HEK293 (cell line): ENCODE data around the gene DPM2.

ENCODE experiments used
- FEZF1 ChIP-seq: fragments of 450-650 bp; formaldehyde crosslinking; IDR thresholded peaks from 2 replicates; pipeline ENCODE4 v1.5.1; 2016; ENCODE audit warnings: missing biosample characterization, missing genetic modification characterization
- GLIS1 ChIP-seq: fragments of 450-650 bp; formaldehyde crosslinking; IDR thresholded peaks from 2 replicates; pipeline ENCODE4 v1.5.1; 2016; ENCODE audit warnings: missing biosample characterization, missing genetic modification characterization
- HOXC10 ChIP-seq: sonication (generic); formaldehyde crosslinking; IDR thresholded peaks from 2 replicates; pipeline ENCODE4 v1.8.1; 2023; ENCODE audit warnings: mild to moderate bottlenecking, missing genetic modification reagents
- KLF8 ChIP-seq: fragments of 450-650 bp; formaldehyde crosslinking; IDR thresholded peaks from 2 replicates; pipeline ENCODE4 v1.5.1; 2016; ENCODE audit warnings: missing biosample characterization, missing genetic modification characterization
- MYNN ChIP-seq: fragments of 450-650 bp; formaldehyde crosslinking; IDR thresholded peaks from 2 replicates; pipeline ENCODE4 v1.5.1; 2016; ENCODE audit warnings: missing biosample characterization, missing genetic modification characterization, borderline replicate concordance
- OSR2 ChIP-seq: fragments of 450-650 bp; formaldehyde crosslinking; IDR thresholded peaks from 2 replicates; pipeline ENCODE4 v1.5.1; 2016; ENCODE audit warnings: missing biosample characterization, missing genetic modification characterization
- OVOL3 ChIP-seq: fragments of 450-650 bp; formaldehyde crosslinking; IDR thresholded peaks from 2 replicates; pipeline ENCODE4 v1.5.1; 2016; ENCODE audit warnings: missing biosample characterization, missing genetic modification characterization
- SALL2 ChIP-seq: fragments of 450-650 bp; formaldehyde crosslinking; IDR thresholded peaks from 2 replicates; pipeline ENCODE4 v1.5.0; 2017; ENCODE audit warnings: missing biosample characterization, mild to moderate bottlenecking, missing genetic modification characterization, borderline replicate concordance
- SP2 ChIP-seq: fragments of 450-650 bp; formaldehyde crosslinking; IDR thresholded peaks from 2 replicates; pipeline ENCODE4 v1.5.1; 2016; ENCODE audit warnings: missing biosample characterization, missing genetic modification characterization
- SP7 ChIP-seq: fragments of 450-650 bp; formaldehyde crosslinking; IDR thresholded peaks from 2 replicates; pipeline ENCODE4 v1.5.1; 2016; ENCODE audit warnings: missing biosample characterization, missing genetic modification characterization
- TCF7L2 ChIP-seq: IDR thresholded peaks from 2 replicates; pipeline ENCODE4 v1.6.1; 2011; ENCODE audit warnings: low read depth, mild to moderate bottlenecking, inconsistent platforms, low read length, moderate library complexity, borderline replicate concordance
- ZBTB48 ChIP-seq: fragments of 450-650 bp; formaldehyde crosslinking; IDR thresholded peaks from 2 replicates; pipeline ENCODE4 v1.5.1; 2016; ENCODE audit warnings: missing biosample characterization, missing genetic modification characterization
- ZBTB7A ChIP-seq: fragments of 450-650 bp; formaldehyde crosslinking; IDR thresholded peaks from 2 replicates; pipeline ENCODE4 v1.5.1; 2016; ENCODE audit warnings: low read depth, missing biosample characterization, missing genetic modification characterization
- ZEB2 ChIP-seq: fragments of 450-650 bp; formaldehyde crosslinking; IDR thresholded peaks from 2 replicates; pipeline ENCODE4 v1.5.1; 2016; ENCODE audit warnings: missing biosample characterization, missing genetic modification characterization
- ZIC2 ChIP-seq: fragments of 450-650 bp; formaldehyde crosslinking; IDR thresholded peaks from 2 replicates; pipeline ENCODE4 v1.5.1; 2016; ENCODE audit warnings: missing biosample characterization, missing genetic modification characterization
- ZNF121 ChIP-seq: fragments of 450-650 bp; formaldehyde crosslinking; IDR thresholded peaks from 2 replicates; pipeline ENCODE4 v1.5.1; 2016; ENCODE audit warnings: missing biosample characterization, missing genetic modification characterization
- ZNF148 ChIP-seq: fragments of 450-650 bp; formaldehyde crosslinking; IDR thresholded peaks from 2 replicates; pipeline ENCODE4 v1.5.0; 2017; ENCODE audit warnings: missing biosample characterization, missing genetic modification characterization, borderline replicate concordance
- ZNF157 ChIP-seq: fragments of 450-650 bp; formaldehyde crosslinking; IDR thresholded peaks from 2 replicates; pipeline ENCODE4 v1.5.1; 2016; ENCODE audit warnings: missing biosample characterization, missing genetic modification characterization
- ZNF174 ChIP-seq: fragments of 450-650 bp; formaldehyde crosslinking; IDR thresholded peaks from 2 replicates; pipeline ENCODE4 v1.5.0; 2017; ENCODE audit warnings: missing biosample characterization, mild to moderate bottlenecking, missing genetic modification characterization
- ZNF18 ChIP-seq: fragments of 450-650 bp; formaldehyde crosslinking; IDR thresholded peaks from 2 replicates; pipeline ENCODE4 v1.5.1; 2016; ENCODE audit warnings: missing biosample characterization, missing genetic modification characterization
- ZNF19 ChIP-seq: fragments of 450-650 bp; formaldehyde crosslinking; IDR thresholded peaks from 2 replicates; pipeline ENCODE4; 2016; ENCODE audit warnings: missing biosample characterization, missing genetic modification characterization, low read depth
- ZNF202 ChIP-seq: fragments of 450-650 bp; formaldehyde crosslinking; IDR thresholded peaks from 2 replicates; pipeline ENCODE4 v1.5.1; 2016; ENCODE audit warnings: missing biosample characterization, missing genetic modification characterization, borderline replicate concordance
- ZNF23 ChIP-seq: fragments of 450-650 bp; formaldehyde crosslinking; IDR thresholded peaks from 2 replicates; pipeline ENCODE4 v1.5.1; 2016; ENCODE audit warnings: missing biosample characterization, missing genetic modification characterization, borderline replicate concordance
- ZNF311 ChIP-seq: fragments of 450-650 bp; formaldehyde crosslinking; IDR thresholded peaks from 2 replicates; pipeline ENCODE4 v1.5.1; 2017; ENCODE audit warnings: missing biosample characterization, missing genetic modification characterization, borderline replicate concordance
- ZNF350 ChIP-seq: fragments of 450-650 bp; formaldehyde crosslinking; IDR thresholded peaks from 2 replicates; pipeline ENCODE4 v1.5.0; 2017; ENCODE audit warnings: missing biosample characterization, mild to moderate bottlenecking, missing genetic modification characterization
- ZNF366 ChIP-seq: fragments of 450-650 bp; formaldehyde crosslinking; conservative IDR thresholded peaks from 2 replicates; pipeline ENCODE4 v1.5.1; 2016; ENCODE audit warnings: missing biosample characterization, missing genetic modification characterization
- ZNF398 ChIP-seq: fragments of 450-650 bp; formaldehyde crosslinking; IDR thresholded peaks from 2 replicates; pipeline ENCODE4 v1.5.1; 2017; ENCODE audit warnings: missing biosample characterization, missing genetic modification characterization
- ZNF423 ChIP-seq: fragments of 450-650 bp; formaldehyde crosslinking; IDR thresholded peaks from 2 replicates; pipeline ENCODE4 v1.5.1; 2016; ENCODE audit warnings: missing biosample characterization, missing genetic modification characterization
- ZNF555 ChIP-seq: fragments of 450-650 bp; formaldehyde crosslinking; conservative IDR thresholded peaks from 2 replicates; pipeline ENCODE4 v1.5.1; 2017; ENCODE audit warnings: missing biosample characterization, mild to moderate bottlenecking, missing genetic modification characterization, inconsistent platforms
- ZNF571 ChIP-seq: fragments of 450-650 bp; formaldehyde crosslinking; IDR thresholded peaks from 2 replicates; pipeline ENCODE4 v1.5.0; 2017; ENCODE audit warnings: missing biosample characterization, missing genetic modification characterization
- ZNF621 ChIP-seq: fragments of 450-650 bp; formaldehyde crosslinking; IDR thresholded peaks from 2 replicates; pipeline ENCODE4 v1.5.1; 2017; ENCODE audit warnings: missing biosample characterization, missing genetic modification characterization
- ZNF623 ChIP-seq: fragments of 450-650 bp; formaldehyde crosslinking; IDR thresholded peaks from 2 replicates; pipeline ENCODE4 v1.5.1; 2016; ENCODE audit warnings: missing biosample characterization, missing genetic modification characterization
- ZNF624 ChIP-seq: fragments of 450-650 bp; formaldehyde crosslinking; IDR thresholded peaks from 2 replicates; pipeline ENCODE4 v1.5.1; 2017; ENCODE audit warnings: missing biosample characterization, missing genetic modification characterization
- ZNF660 ChIP-seq: fragments of 450-650 bp; IDR thresholded peaks from 2 replicates; pipeline ENCODE4 v1.5.1; 2018; ENCODE audit warnings: missing biosample characterization, mild to moderate bottlenecking, missing genetic modification characterization
- ZNF701 ChIP-seq: fragments of 450-650 bp; formaldehyde crosslinking; IDR thresholded peaks from 2 replicates; pipeline ENCODE4 v1.5.1; 2016; ENCODE audit warnings: missing biosample characterization, missing genetic modification characterization
- ZNF707 ChIP-seq: fragments of 450-650 bp; formaldehyde crosslinking; IDR thresholded peaks from 2 replicates; pipeline ENCODE4 v1.5.1; 2016; ENCODE audit warnings: missing biosample characterization, missing genetic modification characterization
- ZNF791 ChIP-seq: fragments of 450-650 bp; formaldehyde crosslinking; IDR thresholded peaks from 2 replicates; pipeline ENCODE4 v1.5.1; 2016; ENCODE audit warnings: missing biosample characterization, missing genetic modification characterization
- ZXDB ChIP-seq: fragments of 450-650 bp; formaldehyde crosslinking; IDR thresholded peaks from 2 replicates; pipeline ENCODE4 v1.5.1; 2016; ENCODE audit warnings: missing biosample characterization, missing genetic modification characterization

DPM2 gene

GRCh38 chr9:127970401-127971313 is 33.0 kb upstream of the DPM2 start (continued):
- TF ChIP-seq ZNF19 (tag by site-specific recombination), result no peak
- no peak for TF ChIP-seq ZNF202 (tag by site-specific recombination)
- TF ChIP-seq ZNF23, result no peak
- TF ChIP-seq HOXC10, result no peak
- TF ChIP-seq ZNF121 (tag by site-specific recombination), result no peak
- TF ChIP-seq ZNF707 (tag by site-specific recombination), result no peak
- TF ChIP-seq ZNF398 (tag by site-specific recombination), result no peak
- TF ChIP-seq SALL2 (tag by site-specific recombination), result no peak
- TF ChIP-seq ZNF174 (tag by site-specific recombination), result no peak
- 0 out of 2 replicates have a peak, but pooled peaks have one; percentile 18 for TF ChIP-seq ZNF660
- TF ChIP-seq OSR2, result peak; percentile 86
- TF ChIP-seq FEZF1 (tag by site-specific recombination), result no peak
- TF ChIP-seq ZNF350, result no peak
- TF ChIP-seq MYNN, result no peak
- TF ChIP-seq ZNF571, result no peak
- TF ChIP-seq ZNF555 (tag by site-specific recombination), result no peak
- no peak for TF ChIP-seq ZNF623
- no peak for TF ChIP-seq ZNF791 (tag by site-specific recombination)
- peak; percentile 80 for TF ChIP-seq ZIC2 (tag by site-specific recombination)
- no peak for TF ChIP-seq ZBTB7A (tag by site-specific recombination)
- TF ChIP-seq ZNF624, result no peak
- TF ChIP-seq ZNF148 (tag by site-specific recombination), result no peak
- no peak for TF ChIP-seq ZNF423 (tag by site-specific recombination)
- TF ChIP-seq SP2 (tag by site-specific recombination), result peak; percentile 27; the same call in 1 of the 2 replicates
- no peak for TF ChIP-seq TCF7L2
- TF ChIP-seq SP7 (tag by site-specific recombination), result peak; percentile 80
- TF ChIP-seq ZEB2 (tag by site-specific recombination), result peak; percentile 50
- TF ChIP-seq OVOL3 (tag by site-specific recombination), result no peak
- TF ChIP-seq ZNF701 (tag by site-specific recombination), result no peak
- TF ChIP-seq ZNF621 (tag by site-specific recombination), result no peak
- TF ChIP-seq GLIS1 (tag by site-specific recombination), result no peak
- no peak for TF ChIP-seq ZNF311 (tag by site-specific recombination)
- TF ChIP-seq ZNF157 (tag by site-specific recombination), result no peak
- TF ChIP-seq ZNF18 (tag by site-specific recombination), result peak; percentile 76
- TF ChIP-seq KLF8 (tag by site-specific recombination), result no peak
- no peak; the same call in 1 of the 2 replicates for TF ChIP-seq ZNF366 (tag by site-specific recombination)
- TF ChIP-seq ZBTB48 (tag by site-specific recombination), result no peak
- no peak for TF ChIP-seq ZXDB (tag by site-specific recombination)
